Upper lobe of right lung (tissue), 1 donor: Measurements from ENCODE around the gene VRK2. TPM values are rescaled to one million over a fixed set of nuclear protein-coding genes. Genes with fewer than 3 reads are reported as not detected.

ENCODE experiments used
- ATAC-seq: fragments of 200-7000 bp; cut with Tn5 transposase; one replicate; pipeline ENCODE4 v1.9.1; 2020; ENCODE audit warnings: mild to moderate bottlenecking, moderate library complexity
- DNase-seq: peaks from one replicate; pipeline ENCODE4 v3.0.0-alpha.2; 2020
- H3K27ac ChIP-seq: fragments of 200-600 bp; one replicate; pipeline ENCODE4 v1.8.0; 2022
- H3K27me3 ChIP-seq: fragments of 200-600 bp; one replicate; pipeline ENCODE4 v1.8.0; 2022; ENCODE audit warnings: mild to moderate bottlenecking
- H3K36me3 ChIP-seq: fragments of 200-600 bp; one replicate; pipeline ENCODE4 v1.8.0; 2022
- H3K4me1 ChIP-seq: fragments of 200-600 bp; one replicate; pipeline ENCODE4 v1.8.0; 2022
- H3K4me3 ChIP-seq: fragments of 200-600 bp; one replicate; pipeline ENCODE4 v1.8.0; 2022; ENCODE audit warnings: mild to moderate bottlenecking
- H3K9me3 ChIP-seq: fragments of 200-600 bp; one replicate; pipeline ENCODE4 v1.8.0; 2022
- intact Hi-C: fragments of 100-400 bp; cut with DNase I; formaldehyde crosslinking; loops from one replicate; pipeline ENCODE4 v1.11.0; 2022
- total RNA-seq: library from RNA; stranded (reverse); fragmentation: NEBNext Ultra II Directional; extraction: Animal tissue kit (Norgen Biotek cat#: 25700); gene quantifications from one replicate; pipeline ENCODE4 v1.2.1, GENCODE V29; 2021
- TF ChIP-seq, protein P1 (sequence below): fragments of 200-600 bp; IDR thresholded peaks from one replicate; pipeline ENCODE4 v1.8.0; 2022; ENCODE audit warnings: antibody characterized with exemption
- donor health status: DM: no; HTN: yes; CAD: no; lungs with severe emphysema.

The VRK2 gene
- total RNA-seq, 1 donor from 2014 or later = 23.8 TPM

DNA sequence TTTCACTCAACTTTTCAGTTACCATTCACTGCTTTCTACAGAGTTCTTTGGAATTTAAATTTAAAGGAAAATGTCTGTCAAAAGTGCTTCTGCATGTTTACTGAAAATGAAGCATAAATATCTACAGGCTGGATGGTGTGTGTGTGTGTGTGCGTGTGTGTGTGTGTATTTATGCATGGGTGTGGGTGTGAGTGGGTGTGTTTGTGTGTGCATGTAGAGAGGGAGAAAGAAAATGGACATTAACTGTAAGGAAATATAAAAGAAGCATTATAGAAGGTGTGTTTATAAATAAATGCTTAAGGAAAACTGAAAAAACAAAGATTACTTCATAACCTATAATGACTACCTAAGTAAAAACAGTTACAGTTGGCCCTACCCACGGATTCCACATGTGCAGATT lies 151.3 kb downstream of the VRK2 start:
- ATAC-seq (no peak), DNase-seq (no peak)
- TF ChIP-seq, protein P1, sequence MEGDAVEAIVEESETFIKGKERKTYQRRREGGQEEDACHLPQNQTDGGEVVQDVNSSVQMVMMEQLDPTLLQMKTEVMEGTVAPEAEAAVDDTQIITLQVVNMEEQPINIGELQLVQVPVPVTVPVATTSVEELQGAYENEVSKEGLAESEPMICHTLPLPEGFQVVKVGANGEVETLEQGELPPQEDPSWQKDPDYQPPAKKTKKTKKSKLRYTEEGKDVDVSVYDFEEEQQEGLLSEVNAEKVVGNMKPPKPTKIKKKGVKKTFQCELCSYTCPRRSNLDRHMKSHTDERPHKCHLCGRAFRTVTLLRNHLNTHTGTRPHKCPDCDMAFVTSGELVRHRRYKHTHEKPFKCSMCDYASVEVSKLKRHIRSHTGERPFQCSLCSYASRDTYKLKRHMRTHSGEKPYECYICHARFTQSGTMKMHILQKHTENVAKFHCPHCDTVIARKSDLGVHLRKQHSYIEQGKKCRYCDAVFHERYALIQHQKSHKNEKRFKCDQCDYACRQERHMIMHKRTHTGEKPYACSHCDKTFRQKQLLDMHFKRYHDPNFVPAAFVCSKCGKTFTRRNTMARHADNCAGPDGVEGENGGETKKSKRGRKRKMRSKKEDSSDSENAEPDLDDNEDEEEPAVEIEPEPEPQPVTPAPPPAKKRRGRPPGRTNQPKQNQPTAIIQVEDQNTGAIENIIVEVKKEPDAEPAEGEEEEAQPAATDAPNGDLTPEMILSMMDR = no peak
- no peak overlapping the region for H3K4me3 ChIP-seq
- H3K36me3 ChIP-seq = peaks cover 10% of the 10 kb centered on the region
- H3K27me3 ChIP-seq = no peaks in the 10 kb centered on the region
- H3K4me1 ChIP-seq = no peaks in the 10 kb centered on the region
- H3K9me3 ChIP-seq = no peaks in the 10 kb centered on the region
- intact Hi-C loops = no loop called here
- H3K27ac ChIP-seq = no peak overlapping the region

DNA sequence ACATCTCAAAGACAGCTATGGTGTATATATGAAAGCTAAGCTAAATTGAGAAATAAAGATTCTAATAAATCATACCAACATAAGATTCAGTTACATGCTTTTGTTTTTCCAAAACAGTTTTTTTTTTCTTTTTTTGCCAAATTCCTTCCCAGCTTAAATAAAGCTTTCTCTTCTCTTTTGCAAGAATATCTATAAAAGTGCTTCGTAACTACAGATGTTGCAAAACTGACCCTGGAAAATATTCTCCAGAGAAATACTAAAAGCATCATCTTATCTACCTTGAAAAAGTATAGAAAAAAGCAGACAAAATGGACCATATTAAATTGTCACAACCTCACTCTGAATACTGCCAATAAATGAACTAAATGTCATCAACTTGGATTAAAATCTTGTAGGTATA lies 155.8 kb downstream of the VRK2 start:
- H3K27me3 ChIP-seq = no peaks in the 10 kb centered on the region
- intact Hi-C loops = no loop called here
- H3K4me1 ChIP-seq = no peaks in the 10 kb centered on the region
- no peak overlapping the region for H3K4me3 ChIP-seq
- peaks cover 10% of the 10 kb centered on the region for H3K36me3 ChIP-seq
- H3K9me3 ChIP-seq = no peaks in the 10 kb centered on the region
- DNase-seq (no peak), ATAC-seq (no peak)
- H3K27ac ChIP-seq = no peak overlapping the region
- TF ChIP-seq, protein P1 = no peak

DNA sequence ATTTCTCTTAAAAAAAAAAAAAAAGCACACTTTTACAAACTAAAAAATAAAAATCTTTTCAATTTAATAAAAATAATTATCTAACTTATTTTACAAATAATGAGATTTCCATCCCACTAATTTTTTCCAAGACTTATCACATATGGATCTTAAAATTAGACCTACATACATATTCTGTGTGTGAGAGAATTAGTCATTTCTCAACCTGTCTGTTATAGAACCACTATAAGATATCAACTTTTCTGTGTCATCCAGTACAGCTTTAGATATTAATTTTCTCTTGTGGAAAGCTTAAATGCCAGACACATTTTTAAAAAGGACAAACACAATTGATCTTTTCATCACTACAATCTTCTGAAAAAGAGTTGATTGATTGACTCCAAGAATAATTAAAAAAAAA lies 156.4 kb downstream of the VRK2 start:
- peaks cover 9% of the 10 kb centered on the region for H3K36me3 ChIP-seq
- DNase-seq = no peak
- no peaks in the 10 kb centered on the region for H3K9me3 ChIP-seq
- H3K27me3 ChIP-seq = no peaks in the 10 kb centered on the region
- no peak overlapping the region for H3K27ac ChIP-seq
- H3K4me1 ChIP-seq = no peaks in the 10 kb centered on the region
- H3K4me3 ChIP-seq = no peak overlapping the region
- no peak for ATAC-seq
- TF ChIP-seq, protein P1 = no peak
- intact Hi-C loops = no loop called here

DNA sequence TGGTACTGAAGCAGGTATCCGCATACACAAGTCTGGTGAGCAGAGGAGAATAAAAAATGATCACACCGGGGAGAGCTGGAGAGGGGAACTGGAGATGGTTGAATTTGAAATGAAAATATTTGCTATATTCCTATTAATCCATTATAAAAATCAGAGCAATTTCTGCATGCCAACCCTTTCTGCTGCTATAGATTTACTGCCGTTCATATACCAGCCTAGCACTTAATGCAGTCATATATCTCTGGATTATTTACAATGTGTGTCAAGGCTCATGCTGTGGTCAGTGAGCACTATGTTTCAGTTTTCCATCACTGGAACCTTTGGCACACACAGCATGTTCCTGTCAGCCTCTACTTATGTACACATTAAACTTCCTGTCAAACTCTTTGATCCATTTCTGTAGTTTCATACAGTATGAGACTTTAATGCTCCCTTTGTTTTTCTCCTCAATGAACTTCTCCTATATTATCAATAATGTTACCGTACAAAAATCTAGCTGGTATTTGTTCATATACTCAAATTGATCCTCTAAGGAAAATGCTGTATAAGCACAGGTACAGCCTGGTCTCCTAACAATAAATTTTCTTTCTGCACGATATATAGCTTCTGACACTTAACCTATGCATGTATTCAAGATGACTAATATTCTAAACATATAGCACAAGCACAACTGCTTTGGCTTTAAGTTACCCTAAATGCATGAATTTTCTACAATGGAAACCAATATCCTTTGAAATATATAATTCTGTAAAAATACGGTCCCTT lies 157.8 kb downstream of the VRK2 start:
- Histone ChIP-seq H3K9me3 (no peaks in the 10 kb centered on the region), H3K36me3 (peaks cover 3% of the 10 kb centered on the region), H3K4me3 (no peak overlapping the region), H3K4me1 (no peaks in the 10 kb centered on the region), H3K27me3 (no peaks in the 10 kb centered on the region), H3K27ac (no peak overlapping the region)
- ATAC-seq (no peak), DNase-seq (no peak)
- TF ChIP-seq, protein P1 = no peak
- intact Hi-C loops = no loop called here

DNA sequence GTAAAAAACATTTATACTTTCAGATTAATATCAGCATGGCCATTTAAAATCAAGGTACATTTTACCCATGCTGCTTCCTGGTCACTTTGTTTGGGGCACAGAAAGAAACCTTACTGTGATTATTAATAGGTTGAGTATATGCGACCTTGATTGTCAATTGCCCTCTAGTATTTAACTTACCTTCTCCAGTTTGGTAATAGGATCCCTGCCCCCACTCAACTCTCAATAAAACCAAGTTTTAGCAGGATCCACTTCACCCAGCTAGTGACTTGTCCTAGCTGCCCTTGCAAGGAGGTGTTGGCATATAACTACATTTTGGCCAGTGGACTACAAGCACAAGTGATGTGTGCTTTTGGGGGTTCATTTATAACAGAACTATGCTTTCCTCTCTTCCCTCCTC lies 160.2 kb downstream of the VRK2 start:
- H3K36me3 ChIP-seq = peaks cover under 1% of the 10 kb centered on the region
- no peaks in the 10 kb centered on the region for H3K27me3 ChIP-seq
- no peak overlapping the region for H3K27ac ChIP-seq
- intact Hi-C loops = no loop called here
- DNase-seq = no peak
- ATAC-seq = no peak
- H3K4me1 ChIP-seq = no peaks in the 10 kb centered on the region
- no peaks in the 10 kb centered on the region for H3K9me3 ChIP-seq
- no peak overlapping the region for H3K4me3 ChIP-seq
- TF ChIP-seq, protein P1 = no peak
